A549 treated with dexamethasone at 1 μM for 4 hours (cell line): ENCODE measurements around the gene ADGRD2. TPM values are rescaled to one million over a fixed set of nuclear protein-coding genes. Genes with fewer than 3 reads are reported as not detected.

ENCODE experiments used
- total RNA-seq: library from RNA; stranded (reverse); fragments of 200-300 nt; extraction: Qiagen RNA extraction; gene quantifications from 5 replicates; pipeline ENCODE4 v1.2.3, GENCODE V29; 2022

ADGRD2 gene, protein sequence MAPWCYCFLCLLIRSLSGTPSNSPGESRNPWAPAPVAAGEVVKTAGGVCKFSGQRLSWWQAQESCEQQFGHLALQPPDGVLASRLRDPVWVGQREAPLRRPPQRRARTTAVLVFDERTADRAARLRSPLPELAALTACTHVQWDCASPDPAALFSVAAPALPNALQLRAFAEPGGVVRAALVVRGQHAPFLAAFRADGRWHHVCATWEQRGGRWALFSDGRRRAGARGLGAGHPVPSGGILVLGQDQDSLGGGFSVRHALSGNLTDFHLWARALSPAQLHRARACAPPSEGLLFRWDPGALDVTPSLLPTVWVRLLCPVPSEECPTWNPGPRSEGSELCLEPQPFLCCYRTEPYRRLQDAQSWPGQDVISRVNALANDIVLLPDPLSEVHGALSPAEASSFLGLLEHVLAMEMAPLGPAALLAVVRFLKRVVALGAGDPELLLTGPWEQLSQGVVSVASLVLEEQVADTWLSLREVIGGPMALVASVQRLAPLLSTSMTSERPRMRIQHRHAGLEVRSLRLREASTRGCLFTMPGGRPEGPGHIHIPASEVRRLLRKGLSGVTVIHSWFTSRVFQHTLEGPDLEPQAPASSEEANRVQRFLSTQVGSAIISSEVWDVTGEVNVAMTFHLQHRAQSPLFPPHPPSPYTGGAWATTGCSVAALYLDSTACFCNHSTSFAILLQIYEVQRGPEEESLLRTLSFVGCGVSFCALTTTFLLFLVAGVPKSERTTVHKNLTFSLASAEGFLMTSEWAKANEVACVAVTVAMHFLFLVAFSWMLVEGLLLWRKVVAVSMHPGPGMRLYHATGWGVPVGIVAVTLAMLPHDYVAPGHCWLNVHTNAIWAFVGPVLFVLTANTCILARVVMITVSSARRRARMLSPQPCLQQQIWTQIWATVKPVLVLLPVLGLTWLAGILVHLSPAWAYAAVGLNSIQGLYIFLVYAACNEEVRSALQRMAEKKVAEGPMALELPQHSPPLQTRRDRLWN
- total RNA-seq = not detected in 5 replicates

DNA sequence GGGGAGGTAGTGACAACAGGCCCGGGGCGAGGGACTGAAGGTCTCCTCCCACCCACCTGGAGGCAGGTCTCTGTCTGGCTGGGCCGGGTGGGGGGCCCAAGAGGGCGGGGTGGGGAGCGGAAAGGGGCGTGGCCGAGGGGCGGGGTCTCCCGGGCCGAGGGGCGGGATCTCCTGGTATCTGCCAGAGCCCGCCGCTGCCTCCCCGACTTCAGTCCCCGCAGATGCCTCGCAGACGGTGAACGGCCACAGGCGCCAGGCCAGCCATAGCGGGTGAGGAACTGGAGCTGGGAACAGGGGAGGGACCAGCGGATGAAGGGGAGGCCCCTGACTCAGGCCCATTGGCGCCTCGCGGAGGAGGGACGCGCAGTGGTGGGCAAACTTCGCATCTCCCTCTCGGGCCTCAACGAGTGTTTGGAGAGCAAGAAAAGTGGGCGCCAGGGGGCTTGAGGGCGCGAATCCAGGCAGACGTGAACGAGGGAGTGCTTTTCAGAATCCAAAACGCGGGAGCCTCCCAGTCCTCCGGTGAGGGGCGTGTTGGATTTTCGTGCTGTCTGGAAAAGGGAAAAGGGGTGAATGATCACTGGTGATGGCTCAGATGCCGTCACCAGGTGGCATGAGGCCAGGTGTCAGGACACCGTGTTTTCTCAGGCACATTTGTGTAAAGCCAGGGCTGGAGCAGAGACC lies at the start of gene ADGRD2:
Gene ADGRD2 (plus strand): TSS at position 211 of the 684 bp plus-strand sequence. CDS start 1,216 bp downstream, outside the sequence.

DNA sequence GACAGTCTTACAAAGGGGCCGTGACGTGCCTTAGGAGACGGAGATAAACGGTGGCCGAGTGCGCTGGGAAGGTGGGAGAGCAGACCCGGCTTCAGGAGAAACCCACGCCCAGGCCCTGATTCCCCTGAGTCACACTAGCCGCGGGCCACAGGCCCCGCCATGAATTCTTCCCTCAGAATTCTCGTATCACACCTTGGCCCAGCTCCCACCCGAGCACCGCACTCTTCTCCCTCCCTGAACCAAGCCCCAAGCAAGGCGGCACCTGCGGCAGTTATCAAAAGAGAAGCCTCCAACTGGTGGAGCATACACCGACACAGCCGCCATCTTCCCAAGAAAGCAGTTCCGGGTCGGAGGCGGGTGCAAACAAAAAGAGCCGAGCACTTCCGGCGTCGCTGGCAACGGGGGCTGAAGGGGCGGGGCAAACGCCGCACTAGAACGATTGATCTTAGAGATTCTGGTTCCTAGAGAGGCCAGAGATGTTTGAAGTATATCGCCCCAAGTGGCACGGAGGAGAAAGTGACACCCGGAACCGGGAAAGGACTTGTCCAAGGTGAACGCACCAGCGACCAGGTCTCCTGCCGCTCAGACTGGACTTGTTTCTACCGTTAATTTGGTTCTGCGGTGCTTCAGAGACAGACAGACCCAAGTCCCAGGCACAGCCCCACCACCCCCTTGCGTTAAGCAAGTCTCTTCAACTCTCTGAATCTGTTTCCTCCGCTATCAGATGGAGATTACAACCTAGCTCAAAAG lies 35.0 kb upstream of the ADGRD2 start, which contains the start of gene PSMB7:
Gene PSMB7 (minus strand): TSS at position 341 of the 750 bp plus-strand sequence. CDS start 17 bp downstream, at position 324.

DNA sequence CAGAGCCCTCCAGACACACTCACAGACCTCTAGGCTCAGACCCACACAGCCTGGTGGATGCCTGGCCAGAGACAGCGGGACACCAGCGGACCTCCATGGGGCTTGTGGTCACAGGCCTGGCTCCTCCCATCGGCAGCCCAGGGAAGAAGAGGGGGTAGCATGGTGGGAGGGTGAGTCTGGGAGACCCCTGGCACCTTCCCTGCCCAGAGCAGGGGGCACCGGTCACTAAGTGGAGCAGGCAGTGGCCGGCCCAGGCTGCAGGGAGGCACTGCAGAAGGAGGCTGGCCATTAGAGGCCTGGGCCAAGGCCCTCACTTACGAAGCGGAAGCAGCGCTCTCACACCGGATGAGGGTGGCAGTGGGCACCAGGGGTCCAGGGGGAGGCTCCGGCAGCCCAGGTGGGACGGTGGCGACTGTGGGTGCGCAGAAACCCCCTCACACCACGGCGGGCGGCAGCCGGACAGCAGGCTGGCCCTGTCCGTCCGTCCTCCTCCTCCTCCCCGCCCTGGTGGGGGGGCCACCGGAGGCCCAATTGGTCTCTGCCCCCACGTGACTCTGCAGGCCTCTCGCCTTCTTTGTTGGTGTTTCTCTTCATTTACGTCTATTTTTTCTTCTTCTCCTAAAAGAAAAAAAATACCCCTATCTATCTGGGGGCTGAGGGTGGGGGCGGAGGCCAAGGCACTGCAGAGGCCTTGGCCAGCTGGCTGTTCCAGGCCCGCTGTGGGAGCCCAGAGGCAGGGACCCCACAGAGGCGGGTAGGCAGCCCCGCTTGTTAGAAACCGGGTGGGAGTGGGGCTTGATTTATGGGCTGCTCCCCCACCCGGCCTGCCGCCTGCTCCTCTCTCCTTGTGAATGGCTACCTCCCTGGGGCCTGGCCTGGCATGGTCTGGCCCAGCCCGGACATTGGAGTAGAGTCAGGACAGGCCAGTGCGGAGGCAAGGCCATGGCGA lies 57.0 kb downstream of the ADGRD2 start, which contains the start of gene NR5A1:
Gene NR5A1 (minus strand): TSS at position 469 of the 949 bp plus-strand sequence. CDS start 4,004 bp downstream, outside the sequence.

Other genes starting within 250 kb of the ADGRD2 start
- gene NEK6, start 192.5 kb upstream of the ADGRD2 start, total RNA-seq = 46.8 to 74.5 TPM (median 68.0 TPM) in 5 replicates
- 288 to 378 TPM (median 312 TPM) in 5 replicates for gene PSMB7, start 35.0 kb upstream of the ADGRD2 start, total RNA-seq
- gene NR5A1, start 56.9 kb downstream of the ADGRD2 start, total RNA-seq = 0.11 to 0.21 TPM (median 0.12 TPM) in 4 of 5 replicates, not detected in the other